GF-D8 (cell line): ENCODE results near the gene PLXNC1.
A peak's percentile ranks its signal among the peaks of the same experiment; 100 is the strongest.

ENCODE experiments used
- DNase-seq: peaks from one replicate; lab custom pipeline; 2025; lab: John Stamatoyannopoulos, UW

PLXNC1 gene

GRCh38 chr12:94147991-94148738, at the start of gene PLXNC1:
TSS of gene PLXNC1 (plus strand) at chr12:94148577. CDS start at chr12:94148972, 395 bp downstream.
- DNase-seq = no peak

GRCh38 chr12:94099191-94099590, 49.2 kb upstream of the PLXNC1 start:
- no peak for DNase-seq

- peak; percentile 47 for DNase-seq
Measured at GRCh38 chr12:94099632-94100031, 48.7 kb upstream of the PLXNC1 start.

- DNase-seq = peak; percentile 7
Measured at GRCh38 chr12:94100211-94100627, 48.2 kb upstream of the PLXNC1 start.

GRCh38 chr12:94100990-94101737, 47.2 kb upstream of the PLXNC1 start:
- no peak for DNase-seq

- DNase-seq = peak; percentile 56
Measured at GRCh38 chr12:94101738-94102660, 46.4 kb upstream of the PLXNC1 start.

GRCh38 chr12:94103986-94104385, 44.4 kb upstream of the PLXNC1 start:
- no peak for DNase-seq

GRCh38 chr12:94107910-94108309, 40.5 kb upstream of the PLXNC1 start:
- DNase-seq = no peak

- no peak for DNase-seq
Measured at GRCh38 chr12:94109160-94109559, 39.2 kb upstream of the PLXNC1 start.

GRCh38 chr12:94110258-94110657, 38.1 kb upstream of the PLXNC1 start:
- DNase-seq = no peak

GRCh38 chr12:94111302-94111701, 37.1 kb upstream of the PLXNC1 start:
- no peak for DNase-seq

- no peak for DNase-seq
Measured at GRCh38 chr12:94112121-94112520, 36.3 kb upstream of the PLXNC1 start.

- DNase-seq = no peak
Measured at GRCh38 chr12:94114166-94114565, 34.2 kb upstream of the PLXNC1 start.

- no peak for DNase-seq
Measured at GRCh38 chr12:94116191-94116590, 32.2 kb upstream of the PLXNC1 start.

GRCh38 chr12:94121886-94122285, 26.5 kb upstream of the PLXNC1 start:
- DNase-seq = no peak

GRCh38 chr12:94122591-94122990, 25.8 kb upstream of the PLXNC1 start:
- no peak for DNase-seq

GRCh38 chr12:94123127-94123526, 25.2 kb upstream of the PLXNC1 start:
- DNase-seq = peak; percentile 49

GRCh38 chr12:94126067-94126466, 22.3 kb upstream of the PLXNC1 start:
- DNase-seq = peak; percentile 85

- peak; percentile 54 for DNase-seq
Measured at GRCh38 chr12:94127239-94128131, 20.9 kb upstream of the PLXNC1 start.

- DNase-seq = no peak
Measured at GRCh38 chr12:94128280-94128679, 20.1 kb upstream of the PLXNC1 start.
